NCI-H2171 treated with DMSO at 0.1 percent for 48 hours (cell line): Measurements from ENCODE around the gene GALNT7.

Experiments
- DNase-seq: peaks from one replicate; lab custom pipeline; 2025; lab: John Stamatoyannopoulos, UW

GALNT7 gene

GRCh38 chr4:173265751-173266150 lies 97.1 kb downstream of the GALNT7 start:
- no peak for DNase-seq

- DNase-seq: no peak
Observed at GRCh38 chr4:173267711-173268110, 99.1 kb downstream of the GALNT7 start.

GRCh38 chr4:173269280-173269679 lies 100.7 kb downstream of the GALNT7 start:
- peak; percentile 22 for DNase-seq

- no peak for DNase-seq
Observed at GRCh38 chr4:173270312-173271027, 101.9 kb downstream of the GALNT7 start.

- DNase-seq: no peak
Observed at GRCh38 chr4:173272314-173272713, 103.7 kb downstream of the GALNT7 start.

- peak; percentile 1 for DNase-seq
Observed at GRCh38 chr4:173272996-173273395, 104.4 kb downstream of the GALNT7 start.

GRCh38 chr4:173273941-173274340 lies 105.3 kb downstream of the GALNT7 start:
- DNase-seq: peak; percentile 45

- DNase-seq: no peak
Observed at GRCh38 chr4:173274744-173275143, 106.1 kb downstream of the GALNT7 start.

- no peak for DNase-seq
Observed at GRCh38 chr4:173275150-173275549, 106.5 kb downstream of the GALNT7 start.

GRCh38 chr4:173277340-173277739 lies 108.7 kb downstream of the GALNT7 start:
- DNase-seq: no peak

GRCh38 chr4:173280998-173281397 lies 112.4 kb downstream of the GALNT7 start:
- DNase-seq: no peak

- no peak for DNase-seq
Observed at GRCh38 chr4:173281406-173282255, 113.0 kb downstream of the GALNT7 start.

- DNase-seq: no peak
Observed at GRCh38 chr4:173282256-173282562, 113.6 kb downstream of the GALNT7 start.

- DNase-seq: no peak
Observed at GRCh38 chr4:173282626-173283025, 114.0 kb downstream of the GALNT7 start.

GRCh38 chr4:173284463-173284862 lies 115.9 kb downstream of the GALNT7 start:
- no peak for DNase-seq

GRCh38 chr4:173287486-173287885 lies 118.9 kb downstream of the GALNT7 start:
- no peak for DNase-seq

GRCh38 chr4:173288296-173288695 lies 119.7 kb downstream of the GALNT7 start:
- no peak for DNase-seq

GRCh38 chr4:173288698-173289352 lies 120.2 kb downstream of the GALNT7 start:
- DNase-seq: no peak

GRCh38 chr4:173289353-173289727 lies 120.7 kb downstream of the GALNT7 start:
- DNase-seq: no peak

GRCh38 chr4:173291899-173292298 lies 123.3 kb downstream of the GALNT7 start:
- DNase-seq: no peak

- DNase-seq: no peak
Observed at GRCh38 chr4:173293663-173294062, 125.1 kb downstream of the GALNT7 start.

- no peak for DNase-seq
Observed at GRCh38 chr4:173294444-173294843, 125.8 kb downstream of the GALNT7 start.
